Endothelial cell (in vitro differentiated cells): Measurements from ENCODE around the gene HAPLN1. TPM values are rescaled to one million over a fixed set of nuclear protein-coding genes. Genes with fewer than 3 reads are reported as not detected.

Experiments
- DNase-seq: peaks from one replicate; pipeline ENCODE4 v3.0.0; 2021; ENCODE audit warnings: low spot score
- H3K27ac Mint-ChIP-seq: one replicate; pipeline ENCODE4 v1.8.0; 2021; ENCODE audit warnings: mixed read lengths, inconsistent platforms; ENCODE audit not compliant: unreplicated experiment
- H3K27me3 Mint-ChIP-seq: one replicate; pipeline ENCODE4 v1.8.0; 2021; ENCODE audit warnings: mild to moderate bottlenecking, moderate library complexity, mixed read lengths, inconsistent platforms; ENCODE audit not compliant: unreplicated experiment
- H3K36me3 Mint-ChIP-seq: one replicate; pipeline ENCODE4 v1.8.0; 2021; ENCODE audit warnings: mild to moderate bottlenecking, low read depth, mixed read lengths, inconsistent platforms; ENCODE audit not compliant: unreplicated experiment
- H3K4me1 Mint-ChIP-seq: one replicate; pipeline ENCODE4 v1.8.0; 2021; ENCODE audit warnings: mild to moderate bottlenecking, mixed read lengths, inconsistent platforms; ENCODE audit not compliant: unreplicated experiment
- H3K4me3 Mint-ChIP-seq: one replicate; pipeline ENCODE4 v1.8.0; 2021; ENCODE audit warnings: mild to moderate bottlenecking, mixed read lengths, inconsistent platforms; ENCODE audit not compliant: unreplicated experiment
- H3K9me3 Mint-ChIP-seq: one replicate; pipeline ENCODE4 v1.8.0; 2021; ENCODE audit warnings: mixed read lengths, inconsistent platforms; ENCODE audit not compliant: unreplicated experiment
- CTCF ChIP-seq: fragments of 200-600 bp; sonication (generic); IDR thresholded peaks from one replicate; pipeline ENCODE4 v1.5.0; 2021; ENCODE audit warnings: antibody characterized with exemption; ENCODE audit not compliant: unreplicated experiment
- total RNA-seq: library from RNA; stranded (reverse); fragmentation: NEBNext Ultra II Directional; extraction: Animal tissue kit (Norgen Biotek cat#: 25700); gene quantifications from one replicate; pipeline ENCODE4 v1.2.1, GENCODE V29; 2021; ENCODE audit not compliant: unreplicated experiment

HAPLN1 gene
- total RNA-seq, 1 donor from 2014 or later = 42.1 TPM

- no peak overlapping the region for H3K27ac Mint-ChIP-seq
Observed at GRCh38 chr5:83726912-83727311, 6.3 kb upstream of the HAPLN1 start.

DNA sequence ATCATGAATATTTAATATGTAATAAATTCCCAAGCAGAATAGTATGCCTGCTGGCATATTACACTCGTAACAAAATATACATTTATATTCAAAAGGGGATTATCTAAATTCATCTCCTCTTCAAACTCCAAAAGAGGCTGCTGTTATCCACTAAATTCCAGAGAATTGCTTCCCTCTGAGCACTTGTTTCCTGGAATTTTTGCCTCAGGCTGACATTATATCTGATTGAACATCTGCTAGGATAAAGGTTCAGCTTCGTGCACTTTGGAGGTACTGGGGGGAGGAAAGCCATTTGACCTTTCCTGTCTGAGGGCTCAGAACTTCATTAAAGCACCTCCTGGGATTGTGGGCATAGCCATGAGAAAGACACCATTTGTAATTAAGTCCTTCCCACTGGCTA, 4.3 kb upstream of the HAPLN1 start:
- no peak overlapping the region for H3K4me3 Mint-ChIP-seq
- peaks cover 29% of the 10 kb centered on the region for H3K4me1 Mint-ChIP-seq
- no peak for DNase-seq
- TF ChIP-seq CTCF = no peak
- no peaks in the 10 kb centered on the region for H3K9me3 Mint-ChIP-seq
- H3K27me3 Mint-ChIP-seq = peaks cover 5% of the 10 kb centered on the region
- no peaks in the 10 kb centered on the region for H3K36me3 Mint-ChIP-seq
- H3K27ac Mint-ChIP-seq = peak overlapping the region; percentile 64

More at GRCh38 chr5:83726912-83727311, 6.3 kb upstream of the HAPLN1 start:
- no peaks in the 10 kb centered on the region for H3K36me3 Mint-ChIP-seq
- H3K27me3 Mint-ChIP-seq = no peaks in the 10 kb centered on the region
- no peaks in the 10 kb centered on the region for H3K9me3 Mint-ChIP-seq
- H3K4me1 Mint-ChIP-seq = peaks cover 18% of the 10 kb centered on the region
- no peak overlapping the region for H3K4me3 Mint-ChIP-seq
- TF ChIP-seq CTCF = no peak
- no peak for DNase-seq

- H3K4me3 Mint-ChIP-seq = no peak overlapping the region
- no peaks in the 10 kb centered on the region for H3K36me3 Mint-ChIP-seq
- peak overlapping the region; percentile 45 for H3K27ac Mint-ChIP-seq
- no peaks in the 10 kb centered on the region for H3K9me3 Mint-ChIP-seq
- peaks cover 31% of the 10 kb centered on the region for H3K4me1 Mint-ChIP-seq
- TF ChIP-seq CTCF = no peak
- DNase-seq = no peak
- H3K27me3 Mint-ChIP-seq = peaks cover 5% of the 10 kb centered on the region
Observed at GRCh38 chr5:83724001-83724400, 3.3 kb upstream of the HAPLN1 start.

DNA sequence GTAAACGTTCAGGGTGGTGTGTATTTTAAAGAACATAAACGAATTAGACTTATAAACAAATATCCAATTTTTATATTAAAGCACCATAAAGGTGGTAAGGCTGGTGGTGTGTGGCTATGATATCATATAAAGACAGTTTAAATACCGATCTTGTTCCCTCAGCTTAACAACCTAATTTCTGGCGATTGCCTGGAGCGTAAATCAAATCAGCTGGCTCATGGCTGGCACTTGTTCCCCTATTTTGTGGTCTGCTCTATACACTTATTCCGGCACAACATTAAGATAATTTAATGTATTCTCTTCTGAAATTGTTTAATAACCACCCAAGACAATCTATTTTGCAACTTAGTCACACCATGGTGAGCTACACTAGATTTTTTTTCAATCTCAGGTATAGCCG, 2.4 kb upstream of the HAPLN1 start:
- Mint-ChIP-seq H3K27ac (no peak overlapping the region), H3K36me3 (no peaks in the 10 kb centered on the region), H3K9me3 (no peaks in the 10 kb centered on the region), H3K4me1 (peaks cover 38% of the 10 kb centered on the region), H3K4me3 (peak overlapping the region; percentile 90), H3K27me3 (peaks cover 5% of the 10 kb centered on the region)
- no peak for DNase-seq
- TF ChIP-seq CTCF = no peak

GRCh38 chr5:83721953-83722901, 1.6 kb upstream of the HAPLN1 start:
- no peak for TF ChIP-seq CTCF
- Mint-ChIP-seq H3K27ac (peak overlapping the region; percentile 80), H3K4me1 (peaks cover 38% of the 10 kb centered on the region), H3K4me3 (peak overlapping the region; percentile 90), H3K9me3 (no peaks in the 10 kb centered on the region), H3K27me3 (peaks cover 5% of the 10 kb centered on the region), H3K36me3 (no peaks in the 10 kb centered on the region)
- DNase-seq = peak; percentile 84
